Brain microvascular endothelial cell (primary cell): Measurements from ENCODE around the gene CLDN7.
A peak's percentile ranks its signal among the peaks of the same experiment; 100 is the strongest.

Source experiments
- DNase-seq: peaks from one replicate; pipeline ENCODE4 v3.0.0-alpha.2; 2020
- H3K27ac ChIP-seq: fragments of 250-450 bp; sonication (Bioruptor Pico); 2 replicates; pipeline ENCODE4 v1.5.1; 2020; ENCODE audit warnings: mild to moderate bottlenecking, moderate library complexity
- H3K27me3 ChIP-seq: fragments of 250-450 bp; sonication (Bioruptor Pico); replicated peaks from 2 replicates; pipeline ENCODE4 v1.5.1; 2020; ENCODE audit warnings: mild to moderate bottlenecking
- H3K36me3 ChIP-seq: fragments of 250-450 bp; sonication (Bioruptor Pico); replicated peaks from 2 replicates; pipeline ENCODE4 v1.5.1; 2020; ENCODE audit warnings: mild to moderate bottlenecking
- H3K4me3 ChIP-seq: 2 replicates; pipeline ENCODE4 v1.5.1; 2011; ENCODE audit warnings: low read depth, mild to moderate bottlenecking, control low read depth, low read length, moderate library complexity
- CTCF ChIP-seq: IDR thresholded peaks from 2 replicates; pipeline ENCODE4 v1.5.1; 2011; ENCODE audit warnings: low read depth, mild to moderate bottlenecking, moderate library complexity, low read length, control low read depth, inconsistent platforms; ENCODE audit errors: missing control alignments
- in situ Hi-C: cut with HindIII; loops from 2 replicates; pipeline ENCODE4 v1.10.0; 2017; ENCODE audit warnings: low sequenced_read_pairs, low pct_ligation_motif_present

CLDN7 gene

DNA sequence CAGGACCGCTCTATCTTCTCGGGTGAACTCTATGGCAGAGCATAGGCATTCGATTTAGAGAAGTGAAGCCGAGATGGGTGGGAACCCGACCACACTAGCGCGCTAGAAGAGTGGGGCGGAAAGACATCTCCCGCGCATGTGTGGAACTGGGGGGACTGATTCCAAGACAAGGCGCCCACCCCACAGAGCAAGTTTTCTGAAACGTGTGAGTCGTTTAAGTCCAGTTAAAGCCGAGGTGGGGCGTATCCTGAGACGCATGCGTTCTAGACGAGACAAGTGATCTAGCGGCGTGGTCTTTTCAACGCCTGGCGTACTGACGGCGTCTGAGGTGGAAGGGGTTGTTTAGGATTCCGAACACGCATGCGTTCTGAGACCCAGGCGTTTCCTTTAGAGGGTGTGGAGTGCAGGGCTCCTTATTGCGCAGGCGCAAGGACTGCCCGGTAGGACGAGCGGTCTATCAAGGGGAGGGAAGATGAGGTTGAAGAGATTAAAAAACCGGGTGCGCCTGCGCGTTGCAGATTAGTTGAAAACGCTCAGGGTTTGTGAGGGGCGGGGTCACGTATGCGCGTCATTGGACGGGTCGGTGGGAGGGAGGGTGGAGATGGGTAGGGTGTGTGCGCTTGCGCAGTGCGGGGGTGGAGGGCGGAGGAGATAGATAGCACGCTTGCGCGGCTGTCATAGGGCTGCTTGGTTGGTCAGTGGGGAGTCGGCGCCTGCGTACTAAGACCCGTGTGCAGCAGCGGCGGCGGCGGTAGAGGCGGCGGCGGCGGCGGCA is 44.8 kb upstream of the CLDN7 start, which contains the start of gene EIF5A:
EIF5A (plus strand) TSS at position 718 of the 775 bp plus-strand sequence. CDS start 2,008 bp downstream, outside the sequence.
- peak; percentile 100 for DNase-seq
- H3K27me3 ChIP-seq: no peaks in the 10 kb centered on the region
- peak within 1 kb of the TSS; percentile 96 for H3K4me3 ChIP-seq
- peak within 1 kb of the TSS; percentile 99 for H3K27ac ChIP-seq
- in situ Hi-C loops: no loop called here
- peaks cover 34% of the 10 kb centered on the region for H3K36me3 ChIP-seq
- TF ChIP-seq CTCF: no peak

DNA sequence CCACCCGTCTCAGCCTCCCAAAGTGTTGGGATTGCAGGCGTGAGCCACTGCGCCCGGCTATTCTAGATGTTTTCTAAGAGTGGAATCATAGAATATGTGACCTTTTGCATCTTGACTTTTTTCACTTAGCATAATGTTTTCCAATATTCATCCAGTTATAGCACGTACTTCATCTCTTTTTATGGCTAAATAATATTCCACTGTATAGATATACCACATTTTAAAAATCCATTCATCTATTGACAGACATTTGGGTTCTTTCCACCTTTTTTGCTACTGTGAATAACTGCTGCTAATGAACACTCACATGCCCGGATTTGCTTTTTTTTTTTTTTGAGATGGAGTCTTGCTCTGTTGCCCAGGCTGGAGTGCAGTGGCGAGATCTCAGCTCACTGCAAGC is 41.9 kb upstream of the CLDN7 start:
- no peak overlapping the region for H3K4me3 ChIP-seq
- in situ Hi-C loops: no loop called here
- H3K36me3 ChIP-seq: peaks cover 7% of the 10 kb centered on the region
- no peak for DNase-seq
- no peak overlapping the region for H3K27ac ChIP-seq
- no peaks in the 10 kb centered on the region for H3K27me3 ChIP-seq
- TF ChIP-seq CTCF: no peak

- peaks cover 37% of the 10 kb centered on the region for H3K27me3 ChIP-seq
- peak overlapping the region; percentile 20 for H3K4me3 ChIP-seq
- H3K36me3 ChIP-seq: no peaks in the 10 kb centered on the region
- in situ Hi-C loops: no loop called here
- H3K27ac ChIP-seq: no peak overlapping the region
- TF ChIP-seq CTCF: peak; percentile 70
- DNase-seq: peak; percentile 47
Measured at GRCh38 chr17:7296189-7296861, 34.0 kb upstream of the CLDN7 start.

- Histone ChIP-seq H3K27me3 (peaks cover 43% of the 10 kb centered on the region), H3K4me3 (no peak overlapping the region), H3K27ac (no peak overlapping the region), H3K36me3 (no peaks in the 10 kb centered on the region)
- DNase-seq: no peak
- TF ChIP-seq CTCF: no peak
- in situ Hi-C loops: no loop called here
Measured at GRCh38 chr17:7295230-7296180, 33.2 kb upstream of the CLDN7 start.

GRCh38 chr17:7294614-7295153 is 32.4 kb upstream of the CLDN7 start, which contains the start of gene YBX2:
YBX2 (minus strand) TSS chr17:7294639; CDS start chr17:7294500, 139 bp downstream.
- H3K4me3 ChIP-seq: peak within 1 kb of the TSS; percentile 9
- DNase-seq: no peak
- no peak within 1 kb of the TSS for H3K27ac ChIP-seq
- H3K36me3 ChIP-seq: no peaks in the 10 kb centered on the region
- TF ChIP-seq CTCF: no peak
- peaks cover 49% of the 10 kb centered on the region for H3K27me3 ChIP-seq
- in situ Hi-C loops: no loop called here
